ENCODE data around the gene GIGYF1. TPM values are rescaled to one million over a fixed set of nuclear protein-coding genes. Genes with fewer than 3 reads are reported as not detected.

The GIGYF1 gene
- total and polyA plus RNA-seq, 2 of the 13 experiments (the other 11 are each of a cell fraction or from before 2014, with no cell fraction given) = 7.6 to 16.1 TPM

GRCh38 chr7:100673302-100673941 lies 20.6 kb downstream of the GIGYF1 start, which contains the start of gene GNB2 (continued):
- TF ChIP-seq, protein P1, sequence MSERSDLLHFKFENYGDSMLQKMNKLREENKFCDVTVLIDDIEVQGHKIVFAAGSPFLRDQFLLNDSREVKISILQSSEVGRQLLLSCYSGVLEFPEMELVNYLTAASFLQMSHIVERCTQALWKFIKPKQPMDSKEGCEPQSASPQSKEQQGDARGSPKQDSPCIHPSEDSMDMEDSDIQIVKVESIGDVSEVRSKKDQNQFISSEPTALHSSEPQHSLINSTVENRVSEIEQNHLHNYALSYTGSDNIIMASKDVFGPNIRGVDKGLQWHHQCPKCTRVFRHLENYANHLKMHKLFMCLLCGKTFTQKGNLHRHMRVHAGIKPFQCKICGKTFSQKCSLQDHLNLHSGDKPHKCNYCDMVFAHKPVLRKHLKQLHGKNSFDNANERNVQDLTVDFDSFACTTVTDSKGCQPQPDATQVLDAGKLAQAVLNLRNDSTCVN (CRISPR knock-in tag; IDR thresholded peaks at IDR 0.05; ENCODE audit: borderline replicate concordance) = peak; percentile 33; the same call in 1 of the 2 replicates
- no peak for TF ChIP-seq ZNF280B (CRISPR knock-in tag; IDR thresholded peaks at IDR 0.05; ENCODE audit: borderline replicate concordance)
- TF ChIP-seq WIZ (CRISPR knock-in tag; IDR thresholded peaks at IDR 0.05) = peak; percentile 22; the same call in 1 of the 2 replicates
- TF ChIP-seq TGIF2 (CRISPR knock-in tag; IDR thresholded peaks at IDR 0.05) = no peak
- TF ChIP-seq KLF16 (CRISPR knock-in tag; IDR thresholded peaks at IDR 0.05) = peak in 1 of 2 experiments; percentile 87; a peak in 2 of 4 replicates
- peak; percentile 95 for TF ChIP-seq ERF (CRISPR knock-in tag; IDR thresholded peaks at IDR 0.05)
- TF ChIP-seq, protein P2, sequence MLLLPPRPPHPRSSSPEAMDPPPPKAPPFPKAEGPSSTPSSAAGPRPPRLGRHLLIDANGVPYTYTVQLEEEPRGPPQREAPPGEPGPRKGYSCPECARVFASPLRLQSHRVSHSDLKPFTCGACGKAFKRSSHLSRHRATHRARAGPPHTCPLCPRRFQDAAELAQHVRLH (CRISPR knock-in tag; IDR thresholded peaks at IDR 0.05; ENCODE audit: borderline replicate concordance, low read depth) = peak; percentile 67; the same call in 1 of the 2 replicates
- TF ChIP-seq ZBED4 (CRISPR knock-in tag; IDR thresholded peaks at IDR 0.05; ENCODE audit: borderline replicate concordance) = peak; percentile 81
- TF ChIP-seq SUZ12 (IDR thresholded peaks at IDR 0.05; ENCODE audit: low read depth, low read length) = no peak
- TF ChIP-seq KIAA2018 (CRISPR knock-in tag; IDR thresholded peaks at IDR 0.05; ENCODE audit: borderline replicate concordance) = no peak
- TF ChIP-seq PCBP1 (IDR thresholded peaks at IDR 0.05; ENCODE audit: borderline replicate concordance, low read depth, low read length) = peak; percentile 89; the same call in 1 of the 2 replicates

All from HepG2 (cell line).